HEK293 (cell line): ENCODE results near the gene ARHGAP26.

ENCODE experiments used
- CTCF ChIA-PET: fragments of 350-600 bp; formaldehyde crosslinking; extraction: SDS; loops from one replicate; lab custom pipeline; 2021; ENCODE audit warnings: antibody characterized with exemption; lab: Yijun Ruan, JAX
- POLR2A ChIA-PET: fragments of 300-600 bp; formaldehyde crosslinking; extraction: SDS; loops from one replicate; lab custom pipeline; 2020; ENCODE audit warnings: antibody characterized with exemption, inconsistent platforms; lab: Yijun Ruan, JAX
- H3K27ac ChIP-seq: fragments of 200-500 bp; sonication (Bioruptor generic); 2 replicates; pipeline ENCODE4 v1.5.1; 2014; ENCODE audit warnings: low read depth, low read length, control low read depth, inconsistent platforms; ENCODE audit errors: extremely low read depth
- H3K36me3 ChIP-seq, 2 experiments: fragments of 200-500 bp in 1 of 2; sonication (Bioruptor generic) in 1 of 2; 1 replicate in 1 of 2; 2 replicates in 1 of 2; pipeline ENCODE4 v1.5.1; 2014 to 2017; ENCODE audit warnings: inconsistent platforms in 2 of 2, low read length in 2 of 2; ENCODE audit not compliant: control insufficient read depth in 2 of 2, insufficient read depth in 1 of 2
- H3K4me1 ChIP-seq: fragments of 200-500 bp; sonication (Bioruptor generic); 2 replicates; pipeline ENCODE4 v1.5.1; 2014; ENCODE audit warnings: mild to moderate bottlenecking, low read length, inconsistent platforms; ENCODE audit not compliant: control insufficient read depth, insufficient read depth
- H3K4me3 ChIP-seq: 2 replicates; pipeline ENCODE4 v1.5.1; 2011; ENCODE audit warnings: low read depth, mild to moderate bottlenecking, control low read depth, low read length, moderate library complexity
- H3K9me3 ChIP-seq: fragments of 200-500 bp; sonication (Bioruptor generic); 2 replicates; pipeline ENCODE4 v1.5.1; 2014; ENCODE audit warnings: low read depth, low read length, inconsistent platforms; ENCODE audit not compliant: control insufficient read depth, insufficient read depth
- ELK4 ChIP-seq: IDR thresholded peaks from 2 replicates; pipeline ENCODE4 v1.6.1; 2011; ENCODE audit warnings: mild to moderate bottlenecking, low read depth, low read length, borderline replicate concordance
- GLI2 ChIP-seq: fragments of 450-650 bp; formaldehyde crosslinking; IDR thresholded peaks from 2 replicates; pipeline ENCODE4; 2017; ENCODE audit warnings: missing biosample characterization, missing genetic modification characterization, low read depth, borderline replicate concordance
- GLIS2 ChIP-seq: fragments of 450-650 bp; formaldehyde crosslinking; IDR thresholded peaks from 2 replicates; pipeline ENCODE4 v1.5.1; 2016; ENCODE audit warnings: missing biosample characterization, missing genetic modification characterization
- HOXC10 ChIP-seq: sonication (generic); formaldehyde crosslinking; IDR thresholded peaks from 2 replicates; pipeline ENCODE4 v1.8.1; 2023; ENCODE audit warnings: mild to moderate bottlenecking, missing genetic modification reagents
- HOXD13 ChIP-seq: sonication (generic); formaldehyde crosslinking; IDR thresholded peaks from 2 replicates; pipeline ENCODE4 v1.8.0; 2022; ENCODE audit warnings: missing genetic modification reagents, borderline replicate concordance
- SETDB1 ChIP-seq: IDR thresholded peaks from one replicate; pipeline ENCODE4 v1.6.1; 2017; ENCODE audit warnings: mild to moderate bottlenecking, low read length, moderate library complexity, mixed read lengths; ENCODE audit not compliant: insufficient read length
- SP3 ChIP-seq: fragments of 450-650 bp; formaldehyde crosslinking; IDR thresholded peaks from 2 replicates; pipeline ENCODE4 v1.5.1; 2016; ENCODE audit warnings: missing biosample characterization, missing genetic modification characterization
- SP7 ChIP-seq: fragments of 450-650 bp; formaldehyde crosslinking; IDR thresholded peaks from 2 replicates; pipeline ENCODE4 v1.5.1; 2016; ENCODE audit warnings: missing biosample characterization, missing genetic modification characterization
- ZBTB48 ChIP-seq: fragments of 450-650 bp; formaldehyde crosslinking; IDR thresholded peaks from 2 replicates; pipeline ENCODE4 v1.5.1; 2016; ENCODE audit warnings: missing biosample characterization, missing genetic modification characterization
- ZFP3 ChIP-seq: fragments of 450-650 bp; formaldehyde crosslinking; IDR thresholded peaks from 2 replicates; pipeline ENCODE4 v1.5.1; 2016; ENCODE audit warnings: low read depth, missing biosample characterization, missing genetic modification characterization
- ZNF10 ChIP-seq: fragments of 450-650 bp; formaldehyde crosslinking; IDR thresholded peaks from 2 replicates; pipeline ENCODE4 v1.5.1; 2017; ENCODE audit warnings: missing biosample characterization, missing genetic modification characterization
- ZNF112 ChIP-seq: fragments of 450-650 bp; formaldehyde crosslinking; IDR thresholded peaks from 2 replicates; pipeline ENCODE4 v1.5.0; 2017; ENCODE audit warnings: missing biosample characterization, missing genetic modification characterization
- ZNF114 ChIP-seq: fragments of 450-650 bp; formaldehyde crosslinking; IDR thresholded peaks from 2 replicates; pipeline ENCODE4 v1.5.0; 2017; ENCODE audit warnings: missing biosample characterization, missing genetic modification characterization
- ZNF19 ChIP-seq: fragments of 450-650 bp; formaldehyde crosslinking; IDR thresholded peaks from 2 replicates; pipeline ENCODE4; 2016; ENCODE audit warnings: missing biosample characterization, missing genetic modification characterization, low read depth
- ZNF221 ChIP-seq: fragments of 450-650 bp; formaldehyde crosslinking; IDR thresholded peaks from 2 replicates; pipeline ENCODE4 v1.5.1; 2017; ENCODE audit warnings: missing biosample characterization, missing genetic modification characterization, borderline replicate concordance
- ZNF23 ChIP-seq: fragments of 450-650 bp; formaldehyde crosslinking; IDR thresholded peaks from 2 replicates; pipeline ENCODE4 v1.5.1; 2016; ENCODE audit warnings: missing biosample characterization, missing genetic modification characterization, borderline replicate concordance
- ZNF24 ChIP-seq: fragments of 450-650 bp; formaldehyde crosslinking; IDR thresholded peaks from 2 replicates; pipeline ENCODE4 v1.5.1; 2016; ENCODE audit warnings: missing biosample characterization, missing genetic modification characterization
- ZNF280C ChIP-seq: fragments of 450-650 bp; formaldehyde crosslinking; IDR thresholded peaks from 2 replicates; pipeline ENCODE4 v1.5.1; 2016; ENCODE audit warnings: missing biosample characterization, missing genetic modification characterization
- ZNF302 ChIP-seq: fragments of 450-650 bp; formaldehyde crosslinking; IDR thresholded peaks from 2 replicates; pipeline ENCODE4 v1.5.1; 2016; ENCODE audit warnings: missing biosample characterization, missing genetic modification characterization, low read depth
- ZNF350 ChIP-seq: fragments of 450-650 bp; formaldehyde crosslinking; IDR thresholded peaks from 2 replicates; pipeline ENCODE4 v1.5.0; 2017; ENCODE audit warnings: missing biosample characterization, mild to moderate bottlenecking, missing genetic modification characterization
- ZNF513 ChIP-seq: fragments of 450-650 bp; IDR thresholded peaks from 2 replicates; pipeline ENCODE4 v1.5.1; 2018; ENCODE audit warnings: missing biosample characterization, missing genetic modification characterization
- ZSCAN16 ChIP-seq: fragments of 450-650 bp; formaldehyde crosslinking; IDR thresholded peaks from 2 replicates; pipeline ENCODE4 v1.5.1; 2016; ENCODE audit warnings: missing biosample characterization, missing genetic modification characterization
- ZSCAN5A ChIP-seq: fragments of 450-650 bp; formaldehyde crosslinking; IDR thresholded peaks from 2 replicates; pipeline ENCODE4 v1.5.1; 2016; ENCODE audit warnings: missing biosample characterization, missing genetic modification characterization

Gene ARHGAP26

GRCh38 chr5:143149759-143150158, 379.6 kb downstream of the ARHGAP26 start (continued):
- no peak for TF ChIP-seq ZSCAN5A (tag by site-specific recombination)
- TF ChIP-seq HOXC10 (CRISPR knock-in tag): no peak
- no peak for TF ChIP-seq GLIS2 (tag by site-specific recombination)
- TF ChIP-seq ZBTB48: no peak
- no peak for TF ChIP-seq ELK4
- no peak for TF ChIP-seq ZNF350
- TF ChIP-seq ZNF23 (tag by site-specific recombination): no peak
- TF ChIP-seq ZNF221 (tag by site-specific recombination): no peak
- TF ChIP-seq ZNF114 (tag by site-specific recombination): no peak
- TF ChIP-seq, all 188 proteins: peak for 0

GRCh38 chr5:143151056-143151700, 381.0 kb downstream of the ARHGAP26 start:
- TF ChIP-seq ZSCAN16 (tag by site-specific recombination) (no peak), ZNF24 (tag by site-specific recombination) (no peak), GLI2 (tag by site-specific recombination) (no peak), SP3 (tag by site-specific recombination) (no peak), ZNF19 (no peak), HOXD13 (no peak), ZNF302 (no peak), ZNF280C (tag by site-specific recombination) (no peak), ZNF112 (tag by site-specific recombination) (no peak), ZNF10 (tag by site-specific recombination) (no peak), SETDB1 (no peak), SP7 (tag by site-specific recombination) (no peak), ZFP3 (tag by site-specific recombination) (no peak), ZNF513 (no peak)
- TF ChIP-seq, all 188 proteins: peak for 0
- H3K36me3 ChIP-seq: no peaks in the 10 kb centered on the region
- H3K4me1 ChIP-seq: no peaks in the 10 kb centered on the region
- H3K4me3 ChIP-seq: no peak overlapping the region
- ChIA-PET POLR2A (no interaction called here), CTCF (interaction anchor here (0.7 kb wide), 1 partner anchor 196 kb away, joined by 3 read pairs; no protein-coding TSS in a partner anchor)
- H3K27ac ChIP-seq: no peak overlapping the region
- H3K9me3 ChIP-seq: no peaks in the 10 kb centered on the region
